ENCODE measurements around the gene CYP4F2.

DNA sequence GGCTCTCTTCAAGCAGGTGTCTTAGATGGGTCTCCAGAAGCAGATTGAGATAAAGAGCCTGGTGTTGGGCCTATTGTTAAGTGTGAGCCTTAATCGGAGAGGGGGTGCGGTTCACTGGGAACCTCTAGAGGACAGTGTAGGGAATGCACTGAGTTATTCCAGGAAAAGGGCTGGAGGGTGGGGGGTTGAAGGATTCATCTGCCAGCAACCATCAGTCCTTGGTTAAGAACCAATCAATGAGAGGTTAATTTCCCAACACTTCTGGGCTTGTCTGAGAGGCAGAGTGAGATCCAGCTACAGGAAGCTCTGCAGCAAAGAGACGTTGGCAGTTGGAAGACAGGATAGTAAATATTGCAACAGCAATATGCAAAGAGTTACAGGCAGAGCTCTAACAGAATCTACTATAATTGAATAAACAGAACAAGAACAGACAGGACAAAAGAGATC is 28.7 kb downstream of the CYP4F2 start:
- no peak for TF ChIP-seq SP2 (IDR thresholded peaks at IDR 0.05; ENCODE audit: low read length)
- no peak for TF ChIP-seq POLR2AphosphoS5 (IDR thresholded peaks at IDR 0.05; ENCODE audit: low read depth, low read length)
- TF ChIP-seq TCF12 (IDR thresholded peaks at IDR 0.05; ENCODE audit: low read depth, low read length) = no peak
- TF ChIP-seq, protein P1, sequence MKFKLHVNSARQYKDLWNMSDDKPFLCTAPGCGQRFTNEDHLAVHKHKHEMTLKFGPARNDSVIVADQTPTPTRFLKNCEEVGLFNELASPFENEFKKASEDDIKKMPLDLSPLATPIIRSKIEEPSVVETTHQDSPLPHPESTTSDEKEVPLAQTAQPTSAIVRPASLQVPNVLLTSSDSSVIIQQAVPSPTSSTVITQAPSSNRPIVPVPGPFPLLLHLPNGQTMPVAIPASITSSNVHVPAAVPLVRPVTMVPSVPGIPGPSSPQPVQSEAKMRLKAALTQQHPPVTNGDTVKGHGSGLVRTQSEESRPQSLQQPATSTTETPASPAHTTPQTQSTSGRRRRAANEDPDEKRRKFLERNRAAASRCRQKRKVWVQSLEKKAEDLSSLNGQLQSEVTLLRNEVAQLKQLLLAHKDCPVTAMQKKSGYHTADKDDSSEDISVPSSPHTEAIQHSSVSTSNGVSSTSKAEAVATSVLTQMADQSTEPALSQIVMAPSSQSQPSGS (IDR thresholded peaks at IDR 0.05; ENCODE audit: low read length) = no peak
- TF ChIP-seq, protein P2, sequence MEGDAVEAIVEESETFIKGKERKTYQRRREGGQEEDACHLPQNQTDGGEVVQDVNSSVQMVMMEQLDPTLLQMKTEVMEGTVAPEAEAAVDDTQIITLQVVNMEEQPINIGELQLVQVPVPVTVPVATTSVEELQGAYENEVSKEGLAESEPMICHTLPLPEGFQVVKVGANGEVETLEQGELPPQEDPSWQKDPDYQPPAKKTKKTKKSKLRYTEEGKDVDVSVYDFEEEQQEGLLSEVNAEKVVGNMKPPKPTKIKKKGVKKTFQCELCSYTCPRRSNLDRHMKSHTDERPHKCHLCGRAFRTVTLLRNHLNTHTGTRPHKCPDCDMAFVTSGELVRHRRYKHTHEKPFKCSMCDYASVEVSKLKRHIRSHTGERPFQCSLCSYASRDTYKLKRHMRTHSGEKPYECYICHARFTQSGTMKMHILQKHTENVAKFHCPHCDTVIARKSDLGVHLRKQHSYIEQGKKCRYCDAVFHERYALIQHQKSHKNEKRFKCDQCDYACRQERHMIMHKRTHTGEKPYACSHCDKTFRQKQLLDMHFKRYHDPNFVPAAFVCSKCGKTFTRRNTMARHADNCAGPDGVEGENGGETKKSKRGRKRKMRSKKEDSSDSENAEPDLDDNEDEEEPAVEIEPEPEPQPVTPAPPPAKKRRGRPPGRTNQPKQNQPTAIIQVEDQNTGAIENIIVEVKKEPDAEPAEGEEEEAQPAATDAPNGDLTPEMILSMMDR (IDR thresholded peaks at IDR 0.05; ENCODE audit: control extremely low read depth in 1 of 3, insufficient read depth in 1 of 3, low read depth in 1 of 3, low read length in 3 of 3) = peak in 2 of 3 experiments; percentile 13 to 17; a peak in 2 of 4 replicates
- TF ChIP-seq EGR1 (IDR thresholded peaks at IDR 0.05; ENCODE audit: borderline replicate concordance, low read depth, low read length) = no peak
- TF ChIP-seq RAD21 (IDR thresholded peaks at IDR 0.05 in 1 of 2, conservative IDR thresholded peaks at IDR 0.05 in 1 of 2; ENCODE audit: low read depth in 2 of 2, low read length in 2 of 2) = peak; percentile 31 to 33; a peak in 3 of 4 replicates
- TF ChIP-seq EZH2 (IDR thresholded peaks at IDR 0.05; ENCODE audit: low read depth, low read length, severe bottlenecking) = no peak
- TF ChIP-seq CREB1 (IDR thresholded peaks at IDR 0.05) = no peak
- no peak for TF ChIP-seq USF2 (IDR thresholded peaks at IDR 0.05; ENCODE audit: low read length)

Data from H1 (cell line).